ENCODE data around the gene APLP1.

Gene APLP1

DNA sequence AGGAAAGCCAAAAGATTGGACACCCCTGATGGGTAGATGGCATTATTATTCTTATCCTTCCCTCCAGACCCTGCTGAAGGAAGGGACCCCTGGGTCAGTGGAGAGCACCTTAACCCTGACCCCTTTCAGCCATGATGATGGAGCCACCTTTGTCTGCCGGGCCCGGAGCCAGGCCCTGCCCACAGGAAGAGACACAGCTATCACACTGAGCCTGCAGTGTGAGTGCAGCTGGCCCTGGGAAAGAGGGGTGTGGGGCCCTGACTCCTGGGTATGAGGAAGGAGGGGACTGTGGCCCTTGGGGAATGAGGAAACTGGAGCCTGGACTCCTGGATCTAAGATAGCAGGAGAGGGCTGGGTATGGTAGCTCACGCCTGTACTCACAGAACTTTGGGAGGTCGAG, 9.0 kb upstream of the APLP1 start:
- ChIA-PET POLR2A (no interaction called here), CTCF (no interaction called here)
- no peak for DNase-seq (ENCODE audit: low read depth, low spot score)
- no peak overlapping the region for H3K4me3 ChIP-seq (ENCODE audit: low read depth, low read length)
- TF ChIP-seq, protein P1, sequence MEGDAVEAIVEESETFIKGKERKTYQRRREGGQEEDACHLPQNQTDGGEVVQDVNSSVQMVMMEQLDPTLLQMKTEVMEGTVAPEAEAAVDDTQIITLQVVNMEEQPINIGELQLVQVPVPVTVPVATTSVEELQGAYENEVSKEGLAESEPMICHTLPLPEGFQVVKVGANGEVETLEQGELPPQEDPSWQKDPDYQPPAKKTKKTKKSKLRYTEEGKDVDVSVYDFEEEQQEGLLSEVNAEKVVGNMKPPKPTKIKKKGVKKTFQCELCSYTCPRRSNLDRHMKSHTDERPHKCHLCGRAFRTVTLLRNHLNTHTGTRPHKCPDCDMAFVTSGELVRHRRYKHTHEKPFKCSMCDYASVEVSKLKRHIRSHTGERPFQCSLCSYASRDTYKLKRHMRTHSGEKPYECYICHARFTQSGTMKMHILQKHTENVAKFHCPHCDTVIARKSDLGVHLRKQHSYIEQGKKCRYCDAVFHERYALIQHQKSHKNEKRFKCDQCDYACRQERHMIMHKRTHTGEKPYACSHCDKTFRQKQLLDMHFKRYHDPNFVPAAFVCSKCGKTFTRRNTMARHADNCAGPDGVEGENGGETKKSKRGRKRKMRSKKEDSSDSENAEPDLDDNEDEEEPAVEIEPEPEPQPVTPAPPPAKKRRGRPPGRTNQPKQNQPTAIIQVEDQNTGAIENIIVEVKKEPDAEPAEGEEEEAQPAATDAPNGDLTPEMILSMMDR (IDR thresholded peaks at IDR 0.05; ENCODE audit: insufficient read depth, low read length, missing control alignments) = no peak

DNA sequence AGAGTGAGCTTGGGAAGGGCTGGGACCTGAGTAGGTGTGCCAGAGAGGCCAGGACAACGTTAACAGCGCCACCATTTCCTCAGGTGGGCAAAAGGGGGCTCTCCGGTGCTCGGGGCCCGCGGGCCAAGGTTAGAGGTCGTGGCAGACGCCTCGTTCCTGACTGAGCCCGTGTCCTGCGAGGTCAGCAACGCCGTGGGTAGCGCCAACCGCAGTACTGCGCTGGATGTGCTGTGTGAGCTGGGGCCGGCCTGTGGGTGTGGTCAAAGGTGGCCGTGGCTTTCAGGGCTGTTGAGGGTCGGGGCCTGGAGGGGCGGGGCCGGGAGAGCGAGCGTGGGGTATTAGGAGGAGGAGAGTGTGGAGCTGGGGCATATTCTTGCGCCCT, 7.9 kb upstream of the APLP1 start:
- POLR2A ChIA-PET = no interaction called here
- TF ChIP-seq, protein P1 (IDR thresholded peaks at IDR 0.05; ENCODE audit: insufficient read depth, low read length, missing control alignments) = no peak
- no peak overlapping the region for H3K4me3 ChIP-seq (ENCODE audit: low read depth, low read length)
- DNase-seq (ENCODE audit: low read depth, low spot score) = no peak
- CTCF ChIA-PET = interaction anchor here (0.5 kb wide), 1 partner anchor 71 kb away, joined by 3 read pairs; no protein-coding TSS in a partner anchor

DNA sequence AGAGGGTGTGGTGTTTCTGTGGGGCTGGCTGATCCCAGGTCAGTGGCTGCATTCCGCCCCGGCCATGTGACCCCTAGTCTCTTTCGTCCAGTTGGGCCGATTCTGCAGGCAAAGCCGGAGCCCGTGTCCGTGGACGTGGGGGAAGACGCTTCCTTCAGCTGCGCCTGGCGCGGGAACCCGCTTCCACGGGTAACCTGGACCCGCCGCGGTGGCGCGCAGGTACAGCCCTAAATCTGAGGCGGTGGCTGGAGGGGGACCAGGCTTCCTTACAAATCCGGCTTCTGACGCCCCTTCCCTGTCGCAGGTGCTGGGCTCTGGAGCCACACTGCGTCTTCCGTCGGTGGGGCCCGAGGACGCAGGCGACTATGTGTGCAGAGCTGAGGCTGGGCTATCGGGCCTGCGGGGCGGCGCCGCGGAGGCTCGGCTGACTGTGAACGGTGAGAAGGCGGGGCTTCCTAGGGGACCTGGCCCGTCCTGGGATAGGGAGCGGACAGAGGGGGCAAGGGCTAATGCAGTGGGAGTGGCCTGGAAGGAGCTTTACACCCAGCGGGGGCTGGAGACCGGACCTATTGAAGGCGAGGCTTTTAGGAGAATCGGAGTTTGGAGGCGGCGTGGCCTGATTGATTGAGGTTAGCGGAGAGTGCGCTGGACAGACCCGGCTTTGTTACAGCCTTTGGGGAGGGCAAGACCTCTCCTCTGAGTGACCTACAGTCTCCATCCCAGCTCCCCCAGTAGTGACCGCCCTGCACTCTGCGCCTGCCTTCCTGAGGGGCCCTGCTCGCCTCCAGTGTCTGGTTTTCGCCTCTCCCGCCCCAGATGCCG, 7.3 kb upstream of the APLP1 start:
- ChIA-PET POLR2A (no interaction called here), CTCF (interaction anchor here (0.5 kb wide), 1 partner anchor 70 kb away, joined by 3 read pairs; no protein-coding TSS in a partner anchor)
- no peak for DNase-seq (ENCODE audit: low read depth, low spot score)
- H3K4me3 ChIP-seq (ENCODE audit: low read depth, low read length) = no peak overlapping the region
- TF ChIP-seq, protein P1 (IDR thresholded peaks at IDR 0.05; ENCODE audit: insufficient read depth, low read length, missing control alignments) = no peak

DNA sequence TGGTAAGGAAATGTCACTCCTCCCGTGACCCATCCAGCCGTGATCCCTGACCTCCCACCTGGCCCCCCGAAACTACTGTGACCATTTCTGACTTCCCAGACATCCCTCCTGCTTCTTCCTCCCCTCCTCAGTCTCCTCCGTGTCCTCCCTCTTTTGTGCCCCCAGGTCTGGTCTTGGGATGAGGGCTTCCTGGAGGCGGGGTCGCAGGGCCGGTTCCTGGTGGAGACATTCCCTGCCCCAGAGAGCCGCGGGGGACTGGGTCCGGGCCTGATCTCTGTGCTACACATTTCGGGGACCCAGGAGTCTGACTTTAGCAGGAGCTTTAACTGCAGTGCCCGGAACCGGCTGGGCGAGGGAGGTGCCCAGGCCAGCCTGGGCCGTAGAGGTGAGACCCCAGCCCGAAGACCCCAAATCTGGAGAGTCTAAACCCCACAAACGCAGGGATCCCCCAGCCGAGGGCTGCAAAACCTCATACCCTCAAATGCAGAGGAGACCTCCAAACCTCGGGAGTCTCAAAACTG, 6.7 kb upstream of the APLP1 start:
- H3K4me3 ChIP-seq (ENCODE audit: low read depth, low read length) = no peak overlapping the region
- DNase-seq (ENCODE audit: low read depth, low spot score) = no peak
- TF ChIP-seq, protein P1 (IDR thresholded peaks at IDR 0.05; ENCODE audit: insufficient read depth, low read length, missing control alignments) = no peak
- POLR2A ChIA-PET = no interaction called here
- CTCF ChIA-PET = no interaction called here

DNA sequence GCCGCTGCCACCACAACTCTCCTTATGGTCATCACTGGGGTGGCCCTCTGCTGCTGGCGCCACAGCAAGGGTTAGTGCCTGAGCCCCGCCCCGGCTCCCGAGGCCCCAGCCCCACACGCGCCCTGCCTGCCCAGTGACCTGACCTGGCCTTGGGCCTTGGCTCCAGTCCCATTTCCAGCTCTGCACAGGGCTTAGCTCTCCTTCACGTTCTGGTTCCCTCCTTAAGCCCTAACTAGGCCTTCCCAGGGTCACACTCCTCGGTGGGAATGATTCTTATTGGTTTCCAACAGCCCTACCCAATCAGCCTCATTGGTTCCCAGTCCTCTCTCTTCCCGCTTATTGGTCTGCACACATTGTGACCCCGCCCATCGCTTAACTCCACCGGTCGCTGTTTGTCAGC, 5.8 kb upstream of the APLP1 start:
- no peak for DNase-seq (ENCODE audit: low read depth, low spot score)
- TF ChIP-seq, protein P1 (IDR thresholded peaks at IDR 0.05; ENCODE audit: insufficient read depth, low read length, missing control alignments) = no peak
- no peak overlapping the region for H3K4me3 ChIP-seq (ENCODE audit: low read depth, low read length)
- CTCF ChIA-PET = no interaction called here
- POLR2A ChIA-PET = no interaction called here

DNA sequence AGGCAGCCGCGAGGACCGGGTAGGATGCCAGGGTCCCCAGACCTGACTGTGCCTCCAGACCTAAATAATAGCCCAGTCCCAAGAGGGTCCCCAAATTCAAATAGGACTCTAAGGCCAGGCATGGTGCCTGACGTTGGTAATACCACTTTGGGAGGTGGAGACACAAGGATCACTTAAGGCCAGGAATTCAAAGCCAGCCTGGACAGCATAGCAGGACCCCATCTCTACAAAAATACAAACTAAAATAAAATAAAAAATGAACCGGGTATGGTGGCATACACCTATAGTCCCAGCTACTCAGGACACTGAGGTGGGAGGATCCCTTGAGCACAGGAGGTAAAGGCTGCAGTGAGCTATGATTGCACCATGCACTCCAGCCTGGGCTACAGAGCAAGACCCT, 5.4 kb upstream of the APLP1 start:
- ChIA-PET POLR2A (no interaction called here), CTCF (no interaction called here)
- DNase-seq (ENCODE audit: low read depth, low spot score) = no peak
- H3K4me3 ChIP-seq (ENCODE audit: low read depth, low read length) = no peak overlapping the region
- TF ChIP-seq, protein P1 (IDR thresholded peaks at IDR 0.05; ENCODE audit: insufficient read depth, low read length, missing control alignments) = no peak

Data from AG04449 (cell line).